Psoas muscle (tissue), 8 donors: ENCODE data around the gene PANK1. TPM values are rescaled to one million over a fixed set of nuclear protein-coding genes. Genes with fewer than 3 reads are reported as not detected.

Experiments used
- ATAC-seq, 4 donors: fragments of 200-7000 bp; cut with Tn5 transposase; one replicate each; pipeline ENCODE4 v1.9.1; 2020; ENCODE audit warnings: moderate library complexity in 3 of 4, mild to moderate bottlenecking in 2 of 4
- DNase-seq, 2 donors: peaks; one replicate each; pipeline ENCODE4 v3.0.0-alpha.2; 2020
- H3K27ac ChIP-seq: fragments of 200-600 bp; one replicate; pipeline ENCODE4 v1.8.0; 2022
- H3K27me3 ChIP-seq, 3 donors: fragments of 200-600 bp in 1 of 3; one replicate each; pipeline versions ENCODE4 v1.6.1 to v1.8.0; 2013 to 2022; ENCODE audit warnings: low read length in 2 of 3, mild to moderate bottlenecking in 2 of 3, moderate library complexity in 1 of 3; ENCODE audit not compliant: insufficient read depth in 3 of 3
- H3K36me3 ChIP-seq, 2 donors: fragments of 200-600 bp in 1 of 2; one replicate each; pipeline versions ENCODE4 v1.6.1 to v1.8.0; 2013 to 2022; ENCODE audit warnings: low read depth in 1 of 2, mild to moderate bottlenecking in 1 of 2, moderate library complexity in 1 of 2; ENCODE audit not compliant: insufficient read depth in 1 of 2
- H3K4me1 ChIP-seq: fragments of 200-600 bp; one replicate; pipeline ENCODE4 v1.8.0; 2022
- H3K4me3 ChIP-seq: fragments of 200-600 bp; one replicate; pipeline ENCODE4 v1.8.0; 2022; ENCODE audit warnings: mild to moderate bottlenecking
- H3K9me3 ChIP-seq: fragments of 200-600 bp; one replicate; pipeline ENCODE4 v1.8.0; 2022
- WGBS, 3 donors: extraction: QIAGEN DNeasy Blood & Tissue Kit; methylation state at CpG; one replicate each; pipeline versions ENCODE4 v1.1.6 to v1.1.7; 2013; 5-methylcytosine and 5-hydroxymethylcytosine counted together
- intact Hi-C, 2 donors: fragments of 100-400 bp; cut with DNase I; formaldehyde crosslinking; loops; one replicate each; pipeline versions ENCODE4 v1.11.0 to v1.14.2; 2022
- polyA plus RNA-seq, 3 donors: library from polyadenylated mRNA; stranded (reverse); fragments of 200-250 nt; gene quantifications; one replicate each; pipeline ENCODE4 v1.2.3, GENCODE V29; 2013
- total RNA-seq, 4 donors: library from RNA; stranded (reverse); fragmentation: NEBNext Ultra II Directional in 2 of 4; extraction: Animal tissue kit (Norgen Biotek cat#: 25700) in 2 of 4; gene quantifications; one replicate each; pipeline versions ENCODE4 v1.2.1 to v1.2.4, GENCODE V29; 2021 to 2023
- TF ChIP-seq, protein P1 (sequence below): fragments of 200-600 bp; IDR thresholded peaks from one replicate; pipeline ENCODE4 v1.8.0; 2022; ENCODE audit warnings: antibody characterized with exemption
- donor health status: healthy with polysubstance abuse.
- donor health status: DM: no; HTN: no; CAD: no; lungs with moderate emphysema.
- donor health status: Bipolar disorder and iron deficiency.
- donor health status: healthy.
- donor health status: DM: yes; HTN: yes; CAD: no.
- donor health status: DM: no; HTN: no; CAD: no.
- donor health status: DM: no; HTN: no; CAD: no.
- donor health status: DM: yes; HTN: yes; CAD: no.

Gene PANK1
- total and polyA plus RNA-seq, 7 donors = 0.91 to 17.0 (median 6.3) TPM

DNA sequence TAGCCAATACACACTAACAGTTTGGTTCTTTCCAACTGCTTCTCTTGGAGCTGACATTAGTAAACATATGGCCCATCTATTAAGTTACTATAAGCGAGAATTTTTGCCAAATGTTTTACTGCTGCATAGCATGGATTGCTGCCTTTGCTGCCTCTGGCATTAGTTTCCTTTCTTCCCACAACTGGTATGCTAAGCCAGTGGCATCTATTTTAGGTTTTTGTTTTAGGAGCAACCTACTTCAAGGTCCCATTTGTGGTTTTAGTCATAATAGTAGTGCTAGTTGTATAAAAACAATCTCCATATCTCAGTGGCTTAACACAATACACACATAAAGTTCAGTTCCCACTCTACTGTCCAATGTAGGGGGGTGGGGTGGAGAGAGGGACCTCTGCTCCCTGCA is 25.9 kb upstream of the PANK1 start:
- no peaks in the 10 kb centered on the region for H3K27me3 ChIP-seq
- H3K36me3 ChIP-seq = no peaks in the 10 kb centered on the region
- no peak overlapping the region for H3K4me3 ChIP-seq
- H3K27ac ChIP-seq = no peak overlapping the region
- H3K4me1 ChIP-seq = no peaks in the 10 kb centered on the region
- no peak for ATAC-seq
- no peaks in the 10 kb centered on the region for H3K9me3 ChIP-seq
- DNase-seq = no peak
- TF ChIP-seq, protein P1, sequence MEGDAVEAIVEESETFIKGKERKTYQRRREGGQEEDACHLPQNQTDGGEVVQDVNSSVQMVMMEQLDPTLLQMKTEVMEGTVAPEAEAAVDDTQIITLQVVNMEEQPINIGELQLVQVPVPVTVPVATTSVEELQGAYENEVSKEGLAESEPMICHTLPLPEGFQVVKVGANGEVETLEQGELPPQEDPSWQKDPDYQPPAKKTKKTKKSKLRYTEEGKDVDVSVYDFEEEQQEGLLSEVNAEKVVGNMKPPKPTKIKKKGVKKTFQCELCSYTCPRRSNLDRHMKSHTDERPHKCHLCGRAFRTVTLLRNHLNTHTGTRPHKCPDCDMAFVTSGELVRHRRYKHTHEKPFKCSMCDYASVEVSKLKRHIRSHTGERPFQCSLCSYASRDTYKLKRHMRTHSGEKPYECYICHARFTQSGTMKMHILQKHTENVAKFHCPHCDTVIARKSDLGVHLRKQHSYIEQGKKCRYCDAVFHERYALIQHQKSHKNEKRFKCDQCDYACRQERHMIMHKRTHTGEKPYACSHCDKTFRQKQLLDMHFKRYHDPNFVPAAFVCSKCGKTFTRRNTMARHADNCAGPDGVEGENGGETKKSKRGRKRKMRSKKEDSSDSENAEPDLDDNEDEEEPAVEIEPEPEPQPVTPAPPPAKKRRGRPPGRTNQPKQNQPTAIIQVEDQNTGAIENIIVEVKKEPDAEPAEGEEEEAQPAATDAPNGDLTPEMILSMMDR = no peak
- intact Hi-C loops = no loop called here
- WGBS, 3 donors = 24 to 44% (median 34%) methylated on average over 1 of the region's 1 CpG

- Histone ChIP-seq H3K27me3 (no peaks in the 10 kb centered on the region), H3K36me3 (no peaks in the 10 kb centered on the region), H3K4me1 (peaks cover 1% of the 10 kb centered on the region), H3K4me3 (no peak overlapping the region), H3K9me3 (no peaks in the 10 kb centered on the region), H3K27ac (no peak overlapping the region)
- TF ChIP-seq, protein P1 = no peak
- DNase-seq (no peak), ATAC-seq (no peak)
- 96 to 98% (median 97%) methylated on average over 1 of the region's 1 CpG for WGBS, 3 donors
- intact Hi-C loops = no loop called here
Measured at GRCh38 chr10:89669985-89670384, 24.9 kb upstream of the PANK1 start.

DNA sequence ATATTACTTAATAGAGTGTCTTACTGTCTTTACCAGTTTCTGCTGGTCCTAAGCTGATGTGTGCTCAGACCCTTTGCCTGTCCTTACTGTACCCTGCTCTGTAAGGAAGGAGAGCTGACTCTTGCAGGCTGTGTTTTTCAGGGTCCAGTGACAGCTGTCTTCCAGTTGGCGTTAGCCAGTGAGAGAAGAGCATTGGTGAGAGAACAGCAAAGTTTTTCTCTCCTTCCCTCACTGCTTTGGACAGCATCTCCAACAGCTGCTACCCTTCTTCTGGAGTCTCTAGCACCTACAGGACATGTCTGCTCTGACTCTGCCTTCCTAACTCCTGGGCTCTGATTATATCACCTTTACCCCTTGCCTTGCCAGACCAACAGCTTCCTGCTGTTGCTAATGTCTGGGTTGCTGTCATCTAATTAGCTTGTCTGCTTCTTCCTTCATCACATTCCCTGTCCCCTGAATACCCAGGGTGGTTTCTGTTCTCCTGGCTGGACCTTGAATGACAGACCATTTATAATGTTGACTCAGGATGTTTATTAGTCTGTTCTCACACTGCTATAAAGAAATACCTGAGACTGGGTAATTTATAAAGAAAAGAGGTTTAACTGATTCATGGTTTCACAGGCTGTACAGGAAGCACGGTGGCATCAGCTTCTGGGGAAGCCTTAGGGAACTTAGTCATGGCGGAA is 23.5 kb upstream of the PANK1 start:
- H3K36me3 ChIP-seq = no peaks in the 10 kb centered on the region
- 72 to 85% (median 81%) methylated on average over 3 of the region's 3 CpGs for WGBS, 3 donors
- H3K4me3 ChIP-seq = no peak overlapping the region
- no peak overlapping the region for H3K27ac ChIP-seq
- intact Hi-C loops = no loop called here
- DNase-seq (no peak), ATAC-seq (no peak)
- H3K27me3 ChIP-seq = no peaks in the 10 kb centered on the region
- TF ChIP-seq, protein P1 = no peak
- no peaks in the 10 kb centered on the region for H3K9me3 ChIP-seq
- H3K4me1 ChIP-seq = peaks cover 15% of the 10 kb centered on the region

DNA sequence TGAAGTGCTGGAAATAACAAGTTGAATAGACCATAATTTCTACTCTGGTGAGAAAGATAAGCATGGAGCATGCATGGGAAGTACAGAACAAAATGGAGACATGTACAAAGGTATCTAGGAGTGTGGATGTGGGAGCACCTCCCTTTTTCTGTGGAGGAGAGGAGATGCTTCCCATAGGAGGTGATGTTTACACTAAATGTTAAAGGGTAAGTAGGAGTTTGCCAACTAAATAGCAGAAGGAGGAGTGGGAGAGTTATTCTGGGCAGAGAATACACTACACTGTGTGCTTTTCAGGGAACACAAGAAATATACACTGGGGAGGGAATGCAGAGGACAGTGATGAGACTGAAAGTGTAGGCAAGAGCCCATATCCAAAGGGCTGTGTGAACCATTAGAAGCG is 21.1 kb upstream of the PANK1 start:
- no peaks in the 10 kb centered on the region for H3K27me3 ChIP-seq
- WGBS, 3 donors = 96 to 98% (median 97%) methylated on average over 1 of the region's 1 CpG
- H3K36me3 ChIP-seq = no peaks in the 10 kb centered on the region
- no peak overlapping the region for H3K4me3 ChIP-seq
- DNase-seq = no peak
- intact Hi-C loops = no loop called here
- no peaks in the 10 kb centered on the region for H3K9me3 ChIP-seq
- H3K4me1 ChIP-seq = peaks cover 17% of the 10 kb centered on the region
- no peak overlapping the region for H3K27ac ChIP-seq
- ATAC-seq = no peak
- TF ChIP-seq, protein P1 = no peak

DNA sequence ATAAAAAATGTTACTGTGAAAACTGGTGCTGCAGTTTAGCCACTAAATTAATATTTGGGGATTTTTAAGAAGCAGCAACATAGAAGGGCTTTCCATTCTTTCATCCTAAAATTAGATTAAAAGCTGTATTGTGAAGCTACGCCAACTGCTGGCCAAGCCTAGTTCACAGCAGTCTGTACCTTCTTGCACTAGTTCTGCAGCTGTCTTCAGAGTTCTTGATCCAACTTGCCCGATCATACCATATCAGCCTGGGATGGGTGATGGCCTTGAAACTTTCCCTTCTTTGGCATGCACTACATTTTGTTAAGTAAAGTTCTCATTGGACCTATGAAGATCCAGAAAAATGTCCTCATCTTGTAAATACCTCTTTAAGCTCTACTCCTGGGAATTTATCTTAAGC is 20.3 kb upstream of the PANK1 start:
- H3K36me3 ChIP-seq = no peaks in the 10 kb centered on the region
- 39 to 67% (median 50%) methylated on average over 2 of the region's 2 CpGs for WGBS, 3 donors
- TF ChIP-seq, protein P1 = no peak
- no peak overlapping the region for H3K27ac ChIP-seq
- intact Hi-C loops = no loop called here
- peak in 1 of 4 donors; percentile 35 for ATAC-seq
- no peaks in the 10 kb centered on the region for H3K27me3 ChIP-seq
- peaks cover 17% of the 10 kb centered on the region for H3K4me1 ChIP-seq
- no peak overlapping the region for H3K4me3 ChIP-seq
- H3K9me3 ChIP-seq = no peaks in the 10 kb centered on the region
- DNase-seq = no peak
